Breast epithelium (tissue), 4 donors: ENCODE measurements around the gene DAZL. TPM values are rescaled to one million over a fixed set of nuclear protein-coding genes. Genes with fewer than 3 reads are reported as not detected.
"Not testable (repeated sequence)": the region's sequence is repeated elsewhere in the genome, so short reads cannot be mapped to it uniquely, and the experiment has no call there.

Experiments used
- DNase-seq, 2 donors: peaks; one replicate each; pipeline ENCODE4 v3.0.0-alpha.2; 2019; ENCODE audit warnings: low spot score in 2 of 2
- H3K27ac ChIP-seq, 2 donors: fragments of 200-600 bp; sonication (generic) in 1 of 2; one replicate each; pipeline ENCODE4 v1.5.1; 2016 to 2019; ENCODE audit warnings: mild to moderate bottlenecking in 1 of 2
- H3K27me3 ChIP-seq, 2 donors: fragments of 200-600 bp; sonication (generic) in 1 of 2; one replicate each; pipeline versions ENCODE4 v1.5.1 to v1.6.0; 2017 to 2019; ENCODE audit warnings: control low read depth in 1 of 2, mild to moderate bottlenecking in 1 of 2
- H3K36me3 ChIP-seq: fragments of 200-600 bp; one replicate; pipeline ENCODE4 v1.5.1; 2019
- H3K4me1 ChIP-seq, 2 donors: fragments of 200-600 bp; sonication (generic); one replicate each; pipeline ENCODE4 v1.5.1; 2016 to 2019; ENCODE audit warnings: control low read depth in 1 of 2
- H3K4me3 ChIP-seq, 3 donors: fragments of 200-600 bp; sonication (generic); 1 replicate in 2 of 3; 2 replicates in 1 of 3; pipeline ENCODE4 v1.5.1; 2016 to 2019; ENCODE audit warnings: mild to moderate bottlenecking in 3 of 3, moderate library complexity in 2 of 3
- H3K9me3 ChIP-seq, 2 donors: fragments of 200-600 bp; sonication (generic) in 1 of 2; one replicate each; pipeline ENCODE4 v1.5.1; 2016 to 2019; ENCODE audit warnings: control low read depth in 1 of 2
- CTCF ChIP-seq, 3 donors: fragments of 450-650 bp; IDR thresholded peaks; one replicate each; pipeline ENCODE4 v1.5.1; 2016 to 2017; ENCODE audit warnings: antibody characterized with exemption in 3 of 3, mild to moderate bottlenecking in 3 of 3, moderate library complexity in 3 of 3
- POLR2A ChIP-seq: fragments of 450-650 bp; IDR thresholded peaks from one replicate; pipeline ENCODE4 v1.6.1; 2016; ENCODE audit warnings: antibody characterized with exemption, mild to moderate bottlenecking, moderate library complexity
- POLR2AphosphoS5 ChIP-seq, 3 donors: sonication (generic); formaldehyde crosslinking; IDR thresholded peaks; one replicate each; pipeline ENCODE4 v1.6.1; 2017; ENCODE audit warnings: antibody characterized with exemption in 3 of 3
- intact Hi-C: fragments of 100-400 bp; cut with DNase I; formaldehyde crosslinking; loops from one replicate; pipeline ENCODE4 v1.15.1; 2023; ENCODE audit warnings: low total_unique reads
- total RNA-seq, 3 donors: library from RNA; depleted of rRNA; stranded (reverse); fragments of >200 nt; gene quantifications; one replicate each; pipeline ENCODE4 v1.1.0, GENCODE V29; 2016

Gene DAZL
- total RNA-seq, 3 donors from 2014 or later, result not detected

GRCh38 chr3:16633948-16634347, 28.7 kb upstream of the DAZL start:
- Histone ChIP-seq H3K9me3 (no peaks in the 10 kb centered on the region), H3K27me3 (no peaks in the 10 kb centered on the region), H3K4me1 (no peaks in the 10 kb centered on the region), H3K27ac (no peak overlapping the region), H3K36me3 (no peaks in the 10 kb centered on the region), H3K4me3 (no peak overlapping the region)
- DNase-seq, result no peak
- TF ChIP-seq POLR2A (no peak), POLR2AphosphoS5 (IDR thresholded peaks at IDR 0.05) (no peak), CTCF (IDR thresholded peaks at IDR 0.05) (no peak)
- intact Hi-C loops, result no loop called here

- intact Hi-C loops, result no loop called here
These were observed 27.2 kb upstream of the DAZL start for GRCh38 chr3:16632395-16632794.

GRCh38 chr3:16618721-16619120, 13.5 kb upstream of the DAZL start:
- H3K4me1 ChIP-seq, result no peaks in the 10 kb centered on the region
- no peaks in the 10 kb centered on the region for H3K27me3 ChIP-seq
- no peak for TF ChIP-seq POLR2A
- TF ChIP-seq CTCF (IDR thresholded peaks at IDR 0.05), result no peak
- no peak for TF ChIP-seq POLR2AphosphoS5 (IDR thresholded peaks at IDR 0.05)
- H3K36me3 ChIP-seq, result no peaks in the 10 kb centered on the region
- intact Hi-C loops, result no loop called here
- DNase-seq, result no peak
- no peaks in the 10 kb centered on the region for H3K9me3 ChIP-seq
- no peak overlapping the region for H3K4me3 ChIP-seq
- no peak overlapping the region for H3K27ac ChIP-seq

More at GRCh38 chr3:16632395-16632794, 27.2 kb upstream of the DAZL start:
- Histone ChIP-seq H3K27me3 (no peaks in the 10 kb centered on the region), H3K4me3 (no peak overlapping the region), H3K9me3 (no peaks in the 10 kb centered on the region), H3K27ac (no peak overlapping the region), H3K36me3 (no peaks in the 10 kb centered on the region), H3K4me1 (no peaks in the 10 kb centered on the region)
- no peak for DNase-seq
- TF ChIP-seq POLR2AphosphoS5 (IDR thresholded peaks at IDR 0.05), result no peak
- TF ChIP-seq CTCF (IDR thresholded peaks at IDR 0.05), result no peak
- TF ChIP-seq POLR2A, result no peak

- H3K36me3 ChIP-seq, result not testable (repeated sequence)
These were observed 11.9 kb upstream of the DAZL start for GRCh38 chr3:16617155-16617554.

GRCh38 chr3:16616083-16616482, 10.9 kb upstream of the DAZL start:
- intact Hi-C loops, result no loop called here
- Histone ChIP-seq H3K36me3 (no peaks in the 10 kb centered on the region), H3K27ac (no peak overlapping the region), H3K4me1 (no peaks in the 10 kb centered on the region), H3K9me3 (no peaks in the 10 kb centered on the region), H3K4me3 (no peak overlapping the region), H3K27me3 (no peaks in the 10 kb centered on the region)
- no peak for DNase-seq
- no peak for TF ChIP-seq POLR2AphosphoS5 (IDR thresholded peaks at IDR 0.05)
- no peak for TF ChIP-seq CTCF (IDR thresholded peaks at IDR 0.05)
- no peak for TF ChIP-seq POLR2A

More at GRCh38 chr3:16617155-16617554, 11.9 kb upstream of the DAZL start:
- H3K27me3 ChIP-seq, H3K9me3 ChIP-seq, H3K4me1 ChIP-seq, DNase-seq, H3K4me3 ChIP-seq, intact Hi-C loops, H3K27ac ChIP-seq: not testable (repeated sequence)
